HepG2 (cell line): ENCODE data around the gene POLE4.

ENCODE experiments used
- EZH2 ChIP-seq: conservative IDR thresholded peaks from 2 replicates; pipeline ENCODE4 v1.6.1; 2012; ENCODE audit warnings: mild to moderate bottlenecking, low read depth, low read length, moderate library complexity
- MXI1 ChIP-seq: IDR thresholded peaks from 3 replicates; pipeline ENCODE4 v1.6.1; 2012; ENCODE audit warnings: low read depth, low read length, inconsistent platforms, borderline replicate concordance
- NCOA2 ChIP-seq: sonication (generic); formaldehyde crosslinking; IDR thresholded peaks from 2 replicates; pipeline ENCODE4 v1.8.0; 2022; ENCODE audit warnings: inconsistent platforms
- NCOA5 ChIP-seq: sonication (generic); formaldehyde crosslinking; IDR thresholded peaks from 2 replicates; pipeline ENCODE4 v1.4.0; 2020; ENCODE audit warnings: missing genetic modification reagents
- NFRKB ChIP-seq: fragments of 450-650 bp; IDR thresholded peaks from 2 replicates; pipeline ENCODE4 v1.6.1; 2017
- POLR2A ChIP-seq, 2 experiments: IDR thresholded peaks; 2 replicates each; pipeline ENCODE4 v1.6.1; 2011; ENCODE audit warnings: low read depth in 2 of 2, low read length in 2 of 2, mild to moderate bottlenecking in 1 of 2, moderate library complexity in 1 of 2; ENCODE audit not compliant: insufficient read depth in 1 of 2
- RBFOX2 ChIP-seq: fragments of 200-400 bp; formaldehyde crosslinking; IDR thresholded peaks from 2 replicates; pipeline ENCODE4 v1.6.1; 2017; ENCODE audit warnings: low read depth, mild to moderate bottlenecking, low read length
- SP2 ChIP-seq: sonication (generic); formaldehyde crosslinking; IDR thresholded peaks from 2 replicates; pipeline ENCODE4 v1.5.1; 2020; ENCODE audit warnings: mild to moderate bottlenecking, missing genetic modification reagents
- TP53 ChIP-seq: sonication (generic); formaldehyde crosslinking; conservative IDR thresholded peaks from 2 replicates; pipeline ENCODE4 v1.4.0; 2020; ENCODE audit warnings: missing genetic modification reagents
- ZNF362 ChIP-seq: sonication (generic); formaldehyde crosslinking; IDR thresholded peaks from 2 replicates; pipeline ENCODE4 v1.4.0; 2020; ENCODE audit warnings: missing genetic modification reagents, mild to moderate bottlenecking, borderline replicate concordance
- TF ChIP-seq, protein P1 (sequence below): sonication (generic); formaldehyde crosslinking; IDR thresholded peaks from 2 replicates; pipeline ENCODE4 v1.5.0; 2020; ENCODE audit warnings: mild to moderate bottlenecking, missing genetic modification reagents, moderate library complexity
- TF ChIP-seq, protein P2 (sequence below): sonication (generic); formaldehyde crosslinking; IDR thresholded peaks from 2 replicates; pipeline ENCODE4 v1.8.1; 2023; ENCODE audit warnings: mild to moderate bottlenecking, missing genetic modification reagents, borderline replicate concordance

- TF ChIP-seq, protein P1, sequence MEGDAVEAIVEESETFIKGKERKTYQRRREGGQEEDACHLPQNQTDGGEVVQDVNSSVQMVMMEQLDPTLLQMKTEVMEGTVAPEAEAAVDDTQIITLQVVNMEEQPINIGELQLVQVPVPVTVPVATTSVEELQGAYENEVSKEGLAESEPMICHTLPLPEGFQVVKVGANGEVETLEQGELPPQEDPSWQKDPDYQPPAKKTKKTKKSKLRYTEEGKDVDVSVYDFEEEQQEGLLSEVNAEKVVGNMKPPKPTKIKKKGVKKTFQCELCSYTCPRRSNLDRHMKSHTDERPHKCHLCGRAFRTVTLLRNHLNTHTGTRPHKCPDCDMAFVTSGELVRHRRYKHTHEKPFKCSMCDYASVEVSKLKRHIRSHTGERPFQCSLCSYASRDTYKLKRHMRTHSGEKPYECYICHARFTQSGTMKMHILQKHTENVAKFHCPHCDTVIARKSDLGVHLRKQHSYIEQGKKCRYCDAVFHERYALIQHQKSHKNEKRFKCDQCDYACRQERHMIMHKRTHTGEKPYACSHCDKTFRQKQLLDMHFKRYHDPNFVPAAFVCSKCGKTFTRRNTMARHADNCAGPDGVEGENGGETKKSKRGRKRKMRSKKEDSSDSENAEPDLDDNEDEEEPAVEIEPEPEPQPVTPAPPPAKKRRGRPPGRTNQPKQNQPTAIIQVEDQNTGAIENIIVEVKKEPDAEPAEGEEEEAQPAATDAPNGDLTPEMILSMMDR: no peak
- TF ChIP-seq NCOA2 (no peak), RBFOX2 (no peak), ZNF362 (no peak), NCOA5 (CRISPR knock-in tag) (no peak), NFRKB (no peak), TP53 (CRISPR knock-in tag) (no peak), MXI1 (no peak), SP2 (no peak), EZH2 (no peak), POLR2A (IDR thresholded peaks at IDR 0.05; ENCODE audit: insufficient read depth in 1 of 2, low read depth in 2 of 2, low read length in 2 of 2) (no peak)
- TF ChIP-seq, protein P2, sequence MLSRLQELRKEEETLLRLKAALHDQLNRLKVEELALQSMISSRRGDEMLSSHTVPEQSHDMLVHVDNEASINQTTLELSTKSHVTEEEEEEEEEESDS (CRISPR knock-in tag): no peak
Observed at GRCh38 chr2:74938264-74938663, 20.2 kb upstream of the POLE4 start.
